Central memory CD4-positive, alpha-beta T cell (primary cell): ENCODE results near the gene ENKUR.

Experiments
- DNase-seq: peaks from one replicate; pipeline ENCODE4 v3.0.0; 2022
- total RNA-seq, 3 experiments: gene quantifications; one replicate each; lab custom pipeline; 2026; lab: John Stamatoyannopoulos, UW

ENKUR gene, protein sequence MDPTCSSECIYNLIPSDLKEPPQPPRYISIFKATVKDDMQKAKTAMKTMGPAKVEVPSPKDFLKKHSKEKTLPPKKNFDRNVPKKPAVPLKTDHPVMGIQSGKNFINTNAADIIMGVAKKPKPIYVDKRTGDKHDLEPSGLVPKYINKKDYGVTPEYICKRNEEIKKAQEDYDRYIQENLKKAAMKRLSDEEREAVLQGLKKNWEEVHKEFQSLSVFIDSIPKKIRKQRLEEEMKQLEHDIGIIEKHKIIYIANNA
- 0 to 0.39 (median 0.14) reads per million in 3 experiments for total RNA-seq

DNA sequence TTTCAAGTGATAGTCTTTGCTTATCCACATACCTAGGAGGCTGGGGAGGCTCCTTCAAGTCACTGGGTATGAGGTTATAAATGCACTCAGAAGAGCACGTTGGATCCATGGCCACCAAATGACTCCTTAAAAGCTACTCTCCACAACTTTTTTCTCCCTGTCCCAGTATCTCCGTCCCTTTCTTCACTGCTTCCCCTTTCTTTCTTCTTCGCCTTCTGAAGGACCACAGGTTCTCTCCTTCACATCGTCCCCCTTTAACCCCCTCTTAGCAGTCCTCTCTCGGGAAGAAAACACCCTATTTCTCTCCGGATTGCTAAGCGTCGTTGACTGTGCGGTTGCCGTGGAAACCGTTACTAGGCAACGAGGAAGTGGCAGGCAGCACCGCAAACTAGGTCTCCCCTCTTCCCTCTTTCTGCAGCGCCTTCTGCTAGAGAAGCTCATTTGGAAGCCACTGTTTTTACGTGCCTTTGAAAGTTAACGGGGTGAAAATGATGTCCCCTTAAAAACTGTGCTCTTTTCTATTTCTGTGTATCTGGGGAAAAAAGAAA lies at the start of gene ENKUR:
Gene ENKUR, minus strand, starts transcription at position 331 of the 548 bp plus-strand sequence. Its CDS starts 222 bp downstream, at position 109.
- peak; percentile 94 for DNase-seq

- no peak for DNase-seq
Measured at GRCh38 chr10:25064401-25064800, 48.4 kb upstream of the ENKUR start.

- DNase-seq: no peak
Measured at GRCh38 chr10:25063644-25064043, 47.7 kb upstream of the ENKUR start.

DNA sequence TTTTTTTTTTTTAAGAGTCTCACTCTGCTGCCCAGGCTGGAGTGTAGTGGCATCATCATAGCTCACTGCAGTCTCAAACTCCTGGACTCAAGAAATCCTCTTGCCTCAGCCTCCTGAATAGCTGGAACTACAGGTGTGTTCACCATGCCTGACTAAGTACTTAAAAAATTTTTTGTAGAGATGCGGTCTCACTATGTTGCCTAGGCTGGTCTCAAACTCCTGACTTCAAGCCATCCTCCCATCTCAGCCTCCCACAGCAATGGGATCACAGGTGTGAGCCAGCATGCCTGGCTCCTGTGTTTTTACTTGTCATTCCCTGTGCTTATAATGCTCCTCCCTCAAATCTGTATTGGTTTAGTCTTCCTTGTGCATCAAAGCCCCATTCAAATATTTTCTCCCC lies 47.2 kb upstream of the ENKUR start:
- no peak for DNase-seq

- DNase-seq: no peak
Measured at GRCh38 chr10:25061711-25062449, 45.9 kb upstream of the ENKUR start.

DNA sequence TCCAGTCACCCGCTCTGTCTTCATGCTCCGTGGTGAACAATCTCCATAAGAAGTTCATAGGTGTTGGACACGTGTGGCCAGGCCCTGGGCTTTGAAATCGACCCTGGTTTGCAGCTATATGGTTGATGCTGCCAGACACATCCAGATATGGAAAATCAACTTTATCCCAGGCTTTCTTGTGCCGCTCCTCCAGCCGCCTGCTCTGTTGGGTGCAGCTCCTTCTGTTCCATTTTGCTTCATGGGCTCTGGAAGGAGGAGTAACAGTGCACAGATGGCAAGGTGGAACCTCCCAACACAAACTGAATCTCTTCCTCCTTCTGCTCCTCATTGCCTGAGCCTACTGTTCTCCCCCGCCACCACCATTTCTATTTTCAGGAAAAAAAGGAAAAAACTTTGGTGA lies 45.2 kb upstream of the ENKUR start:
- no peak for DNase-seq

- no peak for DNase-seq
Measured at GRCh38 chr10:25059990-25060389, 44.0 kb upstream of the ENKUR start.

DNA sequence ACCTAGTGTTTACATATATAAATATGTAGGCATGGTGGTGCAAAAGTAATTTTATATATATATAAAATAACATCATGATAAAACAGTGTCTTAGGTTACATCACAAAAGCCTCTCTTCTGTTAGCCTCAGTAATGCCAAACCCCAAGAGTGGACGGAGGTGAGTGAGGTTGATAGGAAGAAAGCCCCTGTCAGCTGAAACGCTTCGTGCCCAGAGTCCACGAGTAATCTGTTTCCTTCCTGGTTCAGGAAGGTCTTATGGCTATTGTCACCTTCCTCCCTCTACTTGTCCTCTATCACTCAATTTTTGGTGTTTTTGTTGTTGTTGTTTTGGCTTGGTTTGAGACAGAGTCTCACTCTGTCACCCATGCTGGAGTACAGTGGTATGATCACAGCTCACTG lies 41.9 kb upstream of the ENKUR start:
- no peak for DNase-seq

GRCh38 chr10:25056726-25057125 lies 40.8 kb upstream of the ENKUR start:
- no peak for DNase-seq

DNA sequence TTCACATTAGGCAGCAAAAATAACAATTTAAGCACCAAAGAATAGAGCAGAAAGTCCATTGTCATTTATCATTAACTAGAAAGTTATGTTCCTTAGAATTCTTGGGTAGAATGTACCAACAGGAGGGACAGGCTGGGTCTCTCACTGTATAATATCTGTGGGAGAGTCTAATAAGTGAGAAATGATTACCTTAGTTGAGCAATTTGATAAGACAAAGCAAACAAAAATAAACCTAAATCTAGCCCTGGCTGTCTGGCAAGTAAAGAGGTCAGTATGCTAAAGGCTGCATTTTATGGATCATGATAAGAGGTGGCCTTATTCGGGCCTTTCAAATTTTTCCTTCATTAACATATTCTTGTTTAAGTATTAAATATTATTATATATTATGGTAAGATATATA lies 36.1 kb upstream of the ENKUR start:
- no peak for DNase-seq

DNA sequence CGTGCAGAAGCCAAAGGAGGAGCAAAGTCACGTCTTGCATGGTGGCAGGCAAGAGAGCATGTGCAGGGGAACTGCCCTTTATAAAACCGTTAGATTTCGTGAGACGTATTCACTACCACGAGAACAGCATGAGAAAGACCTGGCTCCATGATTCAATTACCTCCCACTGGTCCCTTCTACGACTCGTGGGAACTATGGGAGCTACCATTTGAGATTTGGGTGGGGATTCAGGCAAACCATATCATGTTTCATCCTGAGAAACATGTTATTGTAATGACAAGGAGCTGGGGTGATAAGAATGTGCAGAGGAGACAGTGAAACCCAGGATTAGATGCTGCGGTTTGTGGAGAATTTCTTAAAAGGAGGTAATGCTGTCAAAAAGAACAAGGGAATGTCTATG lies 34.4 kb upstream of the ENKUR start:
- DNase-seq: no peak

- no peak for DNase-seq
Measured at GRCh38 chr10:25049966-25050365, 34.0 kb upstream of the ENKUR start.

- DNase-seq: no peak
Measured at GRCh38 chr10:25048450-25048849, 32.5 kb upstream of the ENKUR start.

DNA sequence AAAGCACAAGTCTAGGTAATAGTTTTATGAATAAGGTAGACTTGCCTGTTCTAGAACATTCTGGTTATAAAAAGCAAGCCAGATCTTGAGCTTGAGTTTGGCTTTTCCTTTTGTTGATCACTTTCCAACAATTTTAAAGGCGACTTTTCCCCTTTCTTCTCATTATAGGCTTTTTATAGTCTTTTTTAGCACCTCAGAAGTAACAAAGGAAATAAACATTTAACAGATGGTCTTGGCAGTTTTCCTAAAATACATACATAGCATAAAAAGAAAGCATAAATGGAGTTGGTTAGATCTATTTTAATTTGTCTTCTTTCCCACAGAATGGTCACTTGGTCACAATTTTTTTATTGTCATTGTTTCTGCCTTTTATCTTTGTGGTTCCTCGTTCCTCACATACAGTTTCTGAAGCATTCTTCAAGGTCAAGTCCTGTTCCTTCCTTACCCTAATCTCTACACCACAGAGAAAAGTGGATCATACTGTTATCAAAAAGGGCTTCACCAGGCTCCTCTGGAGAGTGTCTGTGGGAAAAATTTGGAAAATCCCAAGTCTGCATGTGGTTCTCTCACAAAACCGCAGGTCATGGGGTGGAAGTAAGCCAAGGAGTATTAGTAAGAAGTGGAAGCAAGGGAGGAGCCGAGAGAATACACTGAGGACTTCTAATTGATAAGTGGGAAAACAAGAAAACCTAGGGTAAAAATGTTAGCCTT lies 31.8 kb upstream of the ENKUR start:
- no peak for DNase-seq

- DNase-seq: no peak
Measured at GRCh38 chr10:25047088-25047487, 31.1 kb upstream of the ENKUR start.

DNA sequence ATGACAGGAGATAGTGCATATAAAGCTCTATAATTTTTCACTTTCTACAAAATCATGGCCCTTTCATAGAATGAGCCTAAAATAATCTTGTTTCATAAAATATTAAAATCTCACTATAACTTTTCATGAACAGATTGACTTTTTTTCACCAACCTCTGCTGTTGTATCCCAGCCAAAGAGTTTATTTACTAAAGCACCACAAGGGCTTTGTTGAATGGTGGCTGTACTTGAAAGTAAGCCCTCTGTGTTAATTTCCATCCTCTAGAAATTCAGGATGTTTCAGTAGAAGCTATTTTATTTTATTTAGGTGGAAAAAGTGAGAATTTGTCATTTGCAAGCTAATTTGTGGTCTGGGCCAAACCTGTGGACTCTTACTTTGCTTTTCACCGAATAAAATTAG lies 30.7 kb upstream of the ENKUR start:
- DNase-seq: no peak

DNA sequence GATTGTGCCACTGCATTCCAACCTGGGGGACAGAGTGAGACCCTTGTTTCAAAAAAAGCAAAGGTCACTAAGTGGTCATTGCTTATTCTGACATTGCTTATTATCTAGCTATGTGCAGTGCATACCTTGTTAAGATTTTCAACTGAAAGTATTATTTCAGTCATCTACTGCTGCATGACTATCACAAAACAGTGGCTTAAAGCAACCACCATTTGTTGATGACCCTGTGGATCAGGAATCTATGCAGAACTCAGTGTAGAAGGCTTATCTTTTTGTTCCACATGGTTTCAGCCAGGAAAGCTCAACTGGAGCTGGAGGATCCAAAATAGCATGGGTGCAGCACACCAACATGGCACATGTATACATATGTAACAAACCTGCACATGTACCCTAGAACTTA lies 23.6 kb upstream of the ENKUR start:
- DNase-seq: no peak

DNA sequence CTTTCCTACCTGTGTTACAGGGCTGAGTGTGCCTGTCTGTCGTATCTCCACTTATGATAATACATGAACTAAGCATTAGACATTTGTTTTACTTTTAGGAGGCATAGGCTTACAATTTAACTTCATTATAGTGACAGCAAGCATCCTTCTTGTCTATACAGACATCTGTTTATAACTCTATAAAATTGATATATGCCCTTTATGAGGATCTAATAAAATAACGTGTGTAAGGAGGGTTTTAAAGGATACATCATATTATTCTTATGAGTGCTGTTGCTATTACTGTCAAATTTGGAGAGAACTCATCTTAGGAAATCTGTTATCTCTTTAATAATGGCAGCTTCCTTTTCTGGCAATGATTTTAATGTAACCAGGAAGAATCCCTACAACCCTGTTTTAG lies 22.4 kb upstream of the ENKUR start:
- DNase-seq: no peak

DNA sequence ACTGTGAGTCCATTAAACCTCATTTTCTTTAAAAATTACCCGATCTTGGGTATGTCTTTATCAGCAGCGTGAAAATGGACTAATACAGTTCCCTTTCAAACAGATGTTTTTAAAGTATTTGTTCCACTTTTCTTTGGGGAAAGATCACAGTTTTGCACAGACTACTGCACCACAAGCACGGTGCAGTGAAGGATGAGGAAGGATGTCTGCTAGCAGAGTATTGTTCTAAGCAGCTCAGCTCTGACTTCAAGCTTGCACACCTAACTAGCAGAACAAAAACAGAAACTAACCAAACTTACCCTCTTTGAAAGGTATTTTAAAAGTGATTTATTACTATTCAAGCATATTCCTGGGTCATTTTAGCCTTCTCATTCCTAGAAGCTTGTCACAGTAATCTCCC lies 20.4 kb upstream of the ENKUR start:
- no peak for DNase-seq

GRCh38 chr10:25029519-25029918 lies 13.6 kb upstream of the ENKUR start:
- no peak for DNase-seq

DNA sequence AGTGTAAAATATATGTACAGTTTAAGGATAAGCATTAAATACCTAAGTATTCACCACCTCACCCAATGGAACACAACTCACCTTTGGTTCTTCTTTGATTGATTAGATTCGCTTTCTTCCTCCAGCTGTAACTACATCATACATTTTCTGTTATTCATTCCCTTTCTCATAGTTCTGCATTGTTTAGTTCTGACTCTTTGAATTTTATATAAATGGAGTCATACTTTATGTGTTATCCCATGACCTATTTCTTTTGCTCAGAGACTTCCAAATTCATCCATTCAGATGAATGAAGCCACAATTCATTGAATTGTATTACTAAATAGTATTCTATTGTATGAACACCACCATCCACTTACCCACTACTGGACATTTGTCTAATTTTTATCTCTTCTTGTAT lies 12.8 kb upstream of the ENKUR start:
- no peak for DNase-seq

DNA sequence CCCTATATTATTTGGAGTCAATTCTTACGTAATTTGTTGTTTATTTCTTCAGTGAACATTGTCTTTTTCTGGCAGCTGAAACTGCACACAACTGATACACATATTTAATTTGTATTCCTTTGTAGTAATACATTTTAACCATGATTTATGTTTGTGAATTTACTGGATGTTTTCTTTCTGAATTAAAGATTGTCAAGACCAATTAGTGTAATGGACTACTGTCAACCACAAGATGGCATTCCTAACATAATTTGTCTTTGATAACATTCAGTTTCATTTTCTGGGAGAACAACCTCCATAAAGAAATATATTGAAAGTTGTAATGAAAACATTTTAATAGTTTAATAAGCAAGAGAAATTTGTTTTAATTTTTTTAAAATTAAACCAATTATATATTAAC lies 10.5 kb upstream of the ENKUR start:
- no peak for DNase-seq

DNA sequence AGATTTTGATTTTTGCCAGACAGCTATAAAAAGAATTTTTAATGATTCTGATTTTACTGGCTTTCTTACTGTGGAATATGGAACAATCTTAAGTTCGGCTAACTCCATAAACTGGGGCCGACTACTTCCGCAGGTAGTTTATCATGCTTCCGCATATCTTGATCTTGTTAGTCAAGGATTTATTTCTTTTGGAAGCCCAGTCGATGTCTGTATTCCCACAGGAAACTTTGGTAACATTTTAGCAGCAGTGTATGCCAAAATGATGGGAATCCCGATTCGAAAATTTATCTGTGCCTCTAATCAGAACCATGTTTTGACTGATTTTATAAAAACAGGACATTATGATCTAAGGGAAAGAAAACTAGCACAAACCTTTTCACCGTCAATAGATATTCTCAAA lies 8.6 kb upstream of the ENKUR start:
- DNase-seq: no peak

DNA sequence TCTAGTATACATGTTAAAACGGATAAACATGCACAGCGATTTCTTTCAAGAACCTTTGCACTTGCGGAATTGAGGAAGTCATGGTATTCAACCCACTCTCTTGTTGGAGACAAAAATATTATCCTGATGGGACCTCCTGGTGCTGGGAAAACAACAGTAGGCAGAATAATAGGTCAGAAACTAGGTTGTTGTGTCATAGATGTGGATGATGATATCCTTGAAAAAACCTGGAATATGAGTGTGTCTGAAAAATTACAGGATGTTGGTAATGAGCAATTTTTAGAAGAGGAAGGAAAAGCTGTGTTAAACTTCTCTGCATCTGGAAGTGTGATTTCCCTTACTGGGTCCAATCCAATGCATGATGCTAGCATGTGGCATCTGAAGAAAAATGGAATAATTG lies 7.3 kb upstream of the ENKUR start:
- no peak for DNase-seq
